ENCODE results near the gene PLSCR2. TPM values are rescaled to one million over a fixed set of nuclear protein-coding genes. Genes with fewer than 3 reads are reported as not detected.
"Not testable (repeated sequence)": the region's sequence is repeated elsewhere in the genome, so short reads cannot be mapped to it uniquely, and the experiment has no call there.

The PLSCR2 gene
- 0.11 TPM in 1 of 2 replicates, not detected in the other for total RNA-seq

GRCh38 chr3:146469150-146470017 lies at the start of gene PLSCR2:
Gene PLSCR2, minus strand, starts transcription at chr3:146469561. Its CDS starts 9,657 bp downstream, at chr3:146459904.
- intact Hi-C loops (cut with micrococcal nuclease) = loop anchor here (2.0 kb wide), 1 partner anchor 75 kb away; the partner anchor contains the start of gene PLSCR1

- intact Hi-C loops (cut with micrococcal nuclease) = no loop called here
Measured at GRCh38 chr3:146517684-146518435, 48.5 kb upstream of the PLSCR2 start.

GRCh38 chr3:146513386-146514051 lies 44.2 kb upstream of the PLSCR2 start:
- intact Hi-C loops (cut with micrococcal nuclease) = loop anchor here (1.0 to 2.0 kb wide), 2 partner anchors 15 to 31 kb away; partner anchors contain the start of gene PLSCR1

GRCh38 chr3:146511402-146512134 lies 42.2 kb upstream of the PLSCR2 start:
- intact Hi-C loops (cut with micrococcal nuclease) = loop anchor here (2.0 kb wide), 1 partner anchor 13 kb away; no protein-coding TSS in a partner anchor

- intact Hi-C loops (cut with micrococcal nuclease) = no loop called here
Measured at GRCh38 chr3:146507331-146508120, 38.2 kb upstream of the PLSCR2 start.

- intact Hi-C loops (cut with micrococcal nuclease) = no loop called here
Measured at GRCh38 chr3:146505516-146505915, 36.2 kb upstream of the PLSCR2 start.

GRCh38 chr3:146504498-146505197 lies 35.3 kb upstream of the PLSCR2 start:
- intact Hi-C loops (cut with micrococcal nuclease) = no loop called here

GRCh38 chr3:146503461-146504202 lies 34.3 kb upstream of the PLSCR2 start:
- intact Hi-C loops (cut with micrococcal nuclease) = no loop called here

GRCh38 chr3:146502887-146503460 lies 33.6 kb upstream of the PLSCR2 start:
- intact Hi-C loops (cut with micrococcal nuclease) = no loop called here

- intact Hi-C loops (cut with micrococcal nuclease) = no loop called here
Measured at GRCh38 chr3:146501752-146502151, 32.4 kb upstream of the PLSCR2 start.

GRCh38 chr3:146499701-146500100 lies 30.3 kb upstream of the PLSCR2 start:
- intact Hi-C loops (cut with micrococcal nuclease) = loop anchor here (2.0 kb wide), 1 partner anchor 13 kb away; no protein-coding TSS in a partner anchor

GRCh38 chr3:146498002-146498736 lies 28.8 kb upstream of the PLSCR2 start:
- intact Hi-C loops (cut with micrococcal nuclease) = loop anchor here (1.0 to 2.0 kb wide), 2 partner anchors 15 to 46 kb away; partner anchors contain the start of gene PLSCR1

GRCh38 chr3:146497145-146497843 lies 27.9 kb upstream of the PLSCR2 start:
- intact Hi-C loops (cut with micrococcal nuclease) = not testable (repeated sequence)

GRCh38 chr3:146496726-146497125 lies 27.4 kb upstream of the PLSCR2 start:
- intact Hi-C loops (cut with micrococcal nuclease) = no loop called here

- intact Hi-C loops (cut with micrococcal nuclease) = no loop called here
Measured at GRCh38 chr3:146496251-146496650, 26.9 kb upstream of the PLSCR2 start.

- intact Hi-C loops (cut with micrococcal nuclease) = no loop called here
Measured at GRCh38 chr3:146493761-146494160, 24.4 kb upstream of the PLSCR2 start.

GRCh38 chr3:146493221-146493620 lies 23.9 kb upstream of the PLSCR2 start:
- intact Hi-C loops (cut with micrococcal nuclease) = no loop called here
